Inflammatory macrophage (primary cell): Measurements from ENCODE around the gene NPVF.

Experiments used
- DNase-seq, 2 donors: peaks; one replicate each; pipeline ENCODE4 v3.0.0-alpha.2; 2020 to 2022
- total RNA-seq, 18 experiments: gene quantifications; one replicate each; lab custom pipeline; 2026; ENCODE audit warnings: mixed read lengths in 6 of 18, inconsistent platforms in 2 of 18; lab: John Stamatoyannopoulos, UW

NPVF gene
- total RNA-seq: 0 to 0.10 (median 0) reads per million in 18 experiments

GRCh38 chr7:25228386-25228785 lies at the start of gene NPVF:
Gene NPVF, minus strand, starts transcription at chr7:25228486. Its CDS starts 47 bp downstream, at chr7:25228439.
- no peak for DNase-seq

- DNase-seq: no peak
Measured at GRCh38 chr7:25272265-25272664, 44.0 kb upstream of the NPVF start.

GRCh38 chr7:25263337-25263736 lies 35.1 kb upstream of the NPVF start:
- no peak for DNase-seq

GRCh38 chr7:25262586-25262985 lies 34.3 kb upstream of the NPVF start:
- DNase-seq: no peak

- no peak for DNase-seq
Measured at GRCh38 chr7:25261545-25262140, 33.4 kb upstream of the NPVF start.

GRCh38 chr7:25260862-25261494 lies 32.7 kb upstream of the NPVF start:
- peak; percentile 44 to 74 for DNase-seq

GRCh38 chr7:25259487-25260243 lies 31.4 kb upstream of the NPVF start:
- DNase-seq: peak; percentile 70 to 73

- DNase-seq: no peak
Measured at GRCh38 chr7:25256333-25256819, 28.1 kb upstream of the NPVF start.

GRCh38 chr7:25255611-25256332 lies 27.5 kb upstream of the NPVF start:
- DNase-seq: no peak

GRCh38 chr7:25254604-25255003 lies 26.3 kb upstream of the NPVF start:
- no peak for DNase-seq

GRCh38 chr7:25253714-25254113 lies 25.4 kb upstream of the NPVF start:
- no peak for DNase-seq

GRCh38 chr7:25250386-25250785 lies 22.1 kb upstream of the NPVF start:
- DNase-seq: no peak

GRCh38 chr7:25249772-25250171 lies 21.5 kb upstream of the NPVF start:
- no peak for DNase-seq

- no peak for DNase-seq
Measured at GRCh38 chr7:25246306-25246705, 18.0 kb upstream of the NPVF start.

GRCh38 chr7:25244254-25245033 lies 16.2 kb upstream of the NPVF start:
- DNase-seq: no peak

GRCh38 chr7:25242678-25243077 lies 14.4 kb upstream of the NPVF start:
- DNase-seq: no peak

- DNase-seq: no peak
Measured at GRCh38 chr7:25240896-25241295, 12.6 kb upstream of the NPVF start.

GRCh38 chr7:25240340-25240739 lies 12.1 kb upstream of the NPVF start:
- no peak for DNase-seq

- no peak for DNase-seq
Measured at GRCh38 chr7:25239888-25240287, 11.6 kb upstream of the NPVF start.

- no peak for DNase-seq
Measured at GRCh38 chr7:25238066-25238725, 9.9 kb upstream of the NPVF start.

- DNase-seq: no peak
Measured at GRCh38 chr7:25235471-25235870, 7.2 kb upstream of the NPVF start.

- no peak for DNase-seq
Measured at GRCh38 chr7:25234336-25234735, 6.0 kb upstream of the NPVF start.
